SJSA1 (cell line): Measurements from ENCODE around the gene CCNH. TPM values are rescaled to one million over a fixed set of nuclear protein-coding genes. Genes with fewer than 3 reads are reported as not detected.

Source experiments
- DNase-seq, 2 experiments: peaks; one replicate each; pipeline ENCODE4 v3.0.0-alpha.2; 2015 to 2020; ENCODE audit warnings: low spot score in 2 of 2, low read depth in 1 of 2
- H3K27ac ChIP-seq: fragments of 250-450 bp; sonication (Bioruptor Pico); 2 replicates; pipeline ENCODE4 v1.5.1; 2020; ENCODE audit warnings: mild to moderate bottlenecking, moderate library complexity
- H3K27me3 ChIP-seq: fragments of 250-450 bp; sonication (Bioruptor Pico); replicated peaks from 2 replicates; pipeline ENCODE4 v1.5.1; 2020; ENCODE audit warnings: mild to moderate bottlenecking, moderate library complexity
- H3K36me3 ChIP-seq: fragments of 250-450 bp; sonication (Bioruptor Pico); 2 replicates; pipeline ENCODE4 v1.5.1; 2020; ENCODE audit warnings: mild to moderate bottlenecking
- H3K4me1 ChIP-seq: fragments of 250-450 bp; sonication (Bioruptor Pico); replicated peaks from 2 replicates; pipeline ENCODE4 v1.6.1; 2021; ENCODE audit warnings: mild to moderate bottlenecking
- H3K4me3 ChIP-seq: fragments of 250-450 bp; sonication (Bioruptor Pico); 2 replicates; pipeline ENCODE4 v1.5.1; 2020; ENCODE audit warnings: mild to moderate bottlenecking
- H3K9me3 ChIP-seq: fragments of 250-450 bp; sonication (Bioruptor Pico); replicated peaks from 2 replicates; pipeline ENCODE4 v1.5.1; 2020; ENCODE audit warnings: mild to moderate bottlenecking
- total RNA-seq: library from RNA; depleted of rRNA; stranded (reverse); fragments of >200 nt; shearing (Covaris generic); gene quantifications from 2 replicates; pipeline ENCODE4 v1.2.3, GENCODE V29; 2014

Gene CCNH
- total RNA-seq, 1 experiment from 2014 or later: 69.4 TPM

- no peaks in the 10 kb centered on the region for H3K4me1 ChIP-seq
- DNase-seq: no peak
These were observed 5.8 kb upstream of the CCNH start for GRCh38 chr5:87418506-87418905.

GRCh38 chr5:87413343-87413645, 564 bp upstream of the CCNH start:
- Histone ChIP-seq H3K36me3 (peaks cover 31% of the 10 kb centered on the region), H3K27me3 (no peaks in the 10 kb centered on the region), H3K9me3 (no peaks in the 10 kb centered on the region), H3K4me1 (peaks cover 9% of the 10 kb centered on the region), H3K27ac (0 out of 2 replicates have a peak overlapping the region, but pooled peaks have one; percentile 10), H3K4me3 (peak overlapping the region; percentile 61)
- DNase-seq: no peak

More at GRCh38 chr5:87418506-87418905, 5.8 kb upstream of the CCNH start:
- H3K9me3 ChIP-seq: no peaks in the 10 kb centered on the region
- no peaks in the 10 kb centered on the region for H3K27me3 ChIP-seq
- no peak overlapping the region for H3K4me3 ChIP-seq
- no peaks in the 10 kb centered on the region for H3K36me3 ChIP-seq
- H3K27ac ChIP-seq: no peak overlapping the region

- peak overlapping the region; percentile 81 for H3K27ac ChIP-seq
- H3K36me3 ChIP-seq: peaks cover 41% of the 10 kb centered on the region
- no peaks in the 10 kb centered on the region for H3K9me3 ChIP-seq
- peak in 1 of 2 experiments; percentile 31 for DNase-seq
- no peaks in the 10 kb centered on the region for H3K27me3 ChIP-seq
- peaks cover 9% of the 10 kb centered on the region for H3K4me1 ChIP-seq
- peak overlapping the region; percentile 61 for H3K4me3 ChIP-seq
These were observed 629 bp downstream of the CCNH start for GRCh38 chr5:87411973-87412629.

GRCh38 chr5:87411586-87411972, 1.2 kb downstream of the CCNH start:
- Histone ChIP-seq H3K36me3 (peaks cover 46% of the 10 kb centered on the region), H3K4me3 (peak overlapping the region; percentile 61), H3K27ac (peak overlapping the region; percentile 81), H3K9me3 (no peaks in the 10 kb centered on the region), H3K4me1 (peaks cover 9% of the 10 kb centered on the region), H3K27me3 (no peaks in the 10 kb centered on the region)
- no peak for DNase-seq

- Histone ChIP-seq H3K36me3 (peaks cover 53% of the 10 kb centered on the region), H3K4me3 (no peak overlapping the region), H3K27me3 (no peaks in the 10 kb centered on the region), H3K4me1 (peaks cover 9% of the 10 kb centered on the region), H3K27ac (no peak overlapping the region), H3K9me3 (no peaks in the 10 kb centered on the region)
- no peak for DNase-seq
These were observed 1.8 kb downstream of the CCNH start for GRCh38 chr5:87410931-87411330.

GRCh38 chr5:87408204-87408603, 4.5 kb downstream of the CCNH start:
- Histone ChIP-seq H3K27me3 (no peaks in the 10 kb centered on the region), H3K9me3 (no peaks in the 10 kb centered on the region), H3K36me3 (peaks cover 80% of the 10 kb centered on the region), H3K4me1 (peaks cover 6% of the 10 kb centered on the region), H3K27ac (no peak overlapping the region), H3K4me3 (no peak overlapping the region)
- DNase-seq: no peak

GRCh38 chr5:87405472-87406155, 7.1 kb downstream of the CCNH start:
- no peaks in the 10 kb centered on the region for H3K9me3 ChIP-seq
- peaks cover 93% of the 10 kb centered on the region for H3K36me3 ChIP-seq
- H3K4me3 ChIP-seq: no peak overlapping the region
- H3K4me1 ChIP-seq: no peaks in the 10 kb centered on the region
- no peak overlapping the region for H3K27ac ChIP-seq
- no peak for DNase-seq
- H3K27me3 ChIP-seq: no peaks in the 10 kb centered on the region

- Histone ChIP-seq H3K36me3 (peaks cover 95% of the 10 kb centered on the region), H3K27me3 (no peaks in the 10 kb centered on the region), H3K4me3 (no peak overlapping the region), H3K9me3 (no peaks in the 10 kb centered on the region), H3K4me1 (no peaks in the 10 kb centered on the region), H3K27ac (no peak overlapping the region)
- DNase-seq: no peak
These were observed 8.4 kb downstream of the CCNH start for GRCh38 chr5:87404359-87404758.

- Histone ChIP-seq H3K4me1 (no peaks in the 10 kb centered on the region), H3K36me3 (peaks cover 95% of the 10 kb centered on the region), H3K4me3 (no peak overlapping the region), H3K9me3 (no peaks in the 10 kb centered on the region), H3K27ac (no peak overlapping the region), H3K27me3 (no peaks in the 10 kb centered on the region)
- no peak for DNase-seq
These were observed 8.8 kb downstream of the CCNH start for GRCh38 chr5:87403899-87404298.

GRCh38 chr5:87403409-87403808, 9.3 kb downstream of the CCNH start:
- Histone ChIP-seq H3K4me1 (no peaks in the 10 kb centered on the region), H3K27ac (no peak overlapping the region), H3K36me3 (peaks cover 95% of the 10 kb centered on the region), H3K27me3 (no peaks in the 10 kb centered on the region), H3K4me3 (no peak overlapping the region), H3K9me3 (no peaks in the 10 kb centered on the region)
- no peak for DNase-seq

- Histone ChIP-seq H3K9me3 (no peaks in the 10 kb centered on the region), H3K4me1 (no peaks in the 10 kb centered on the region), H3K4me3 (no peak overlapping the region), H3K27me3 (no peaks in the 10 kb centered on the region), H3K27ac (no peak overlapping the region), H3K36me3 (peaks cover 94% of the 10 kb centered on the region)
- DNase-seq: no peak
These were observed 11.1 kb downstream of the CCNH start for GRCh38 chr5:87401626-87402025.

GRCh38 chr5:87400305-87400899, 12.3 kb downstream of the CCNH start:
- H3K4me3 ChIP-seq: no peak overlapping the region
- no peaks in the 10 kb centered on the region for H3K27me3 ChIP-seq
- no peak for DNase-seq
- no peaks in the 10 kb centered on the region for H3K9me3 ChIP-seq
- peaks cover 90% of the 10 kb centered on the region for H3K36me3 ChIP-seq
- H3K4me1 ChIP-seq: no peaks in the 10 kb centered on the region
- no peak overlapping the region for H3K27ac ChIP-seq

- DNase-seq: no peak
- H3K9me3 ChIP-seq: no peaks in the 10 kb centered on the region
- H3K36me3 ChIP-seq: peaks cover 90% of the 10 kb centered on the region
These were observed 13.0 kb downstream of the CCNH start for GRCh38 chr5:87399720-87400119.

GRCh38 chr5:87398981-87399614, 13.6 kb downstream of the CCNH start:
- Histone ChIP-seq H3K4me1 (peaks cover 8% of the 10 kb centered on the region), H3K27ac (no peak overlapping the region), H3K4me3 (no peak overlapping the region), H3K36me3 (peaks cover 90% of the 10 kb centered on the region), H3K9me3 (no peaks in the 10 kb centered on the region), H3K27me3 (no peaks in the 10 kb centered on the region)
- no peak for DNase-seq

More at GRCh38 chr5:87399720-87400119, 13.0 kb downstream of the CCNH start:
- Histone ChIP-seq H3K27ac (no peak overlapping the region), H3K4me1 (peaks cover 2% of the 10 kb centered on the region), H3K4me3 (no peak overlapping the region), H3K27me3 (no peaks in the 10 kb centered on the region)
